G401.6 (cell line): Measurements from ENCODE around the gene RDH5.

Experiments
- FAIRE-seq: peaks from 2 replicates; lab custom pipeline; 2012; peaks lifted over from hg19 to GRCh38; lab: Jason Lieb, UNC

RDH5 gene, protein sequence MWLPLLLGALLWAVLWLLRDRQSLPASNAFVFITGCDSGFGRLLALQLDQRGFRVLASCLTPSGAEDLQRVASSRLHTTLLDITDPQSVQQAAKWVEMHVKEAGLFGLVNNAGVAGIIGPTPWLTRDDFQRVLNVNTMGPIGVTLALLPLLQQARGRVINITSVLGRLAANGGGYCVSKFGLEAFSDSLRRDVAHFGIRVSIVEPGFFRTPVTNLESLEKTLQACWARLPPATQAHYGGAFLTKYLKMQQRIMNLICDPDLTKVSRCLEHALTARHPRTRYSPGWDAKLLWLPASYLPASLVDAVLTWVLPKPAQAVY

DNA sequence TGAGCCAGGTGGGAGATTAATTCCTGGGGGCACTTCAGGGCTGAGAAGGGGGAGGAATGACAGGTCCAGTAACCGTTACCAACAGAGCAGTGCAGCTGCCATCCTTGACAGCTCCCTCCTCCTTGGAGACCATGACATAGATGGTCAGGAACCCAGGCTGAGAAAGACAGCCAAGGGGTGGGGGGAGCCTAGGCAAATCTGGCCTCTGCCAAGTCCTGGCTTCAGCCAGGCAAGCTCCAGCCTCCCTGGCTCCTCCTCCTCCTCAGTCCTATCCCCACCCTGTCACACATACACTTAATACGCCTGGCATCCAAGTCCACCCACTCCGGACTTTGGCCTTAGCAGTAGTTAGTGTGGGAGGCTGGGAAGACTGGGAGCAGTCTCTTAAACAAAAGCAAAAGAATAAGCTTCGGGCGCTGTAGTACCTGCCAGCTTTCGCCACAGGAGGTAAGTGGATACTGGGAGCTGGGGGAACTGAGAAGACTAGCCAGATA is at the start of gene RDH5:
Gene RDH5, plus strand, starts transcription at position 323 of the 494 bp plus-strand sequence. CDS start 792 bp downstream, outside the sequence.
- FAIRE-seq: no peak

DNA sequence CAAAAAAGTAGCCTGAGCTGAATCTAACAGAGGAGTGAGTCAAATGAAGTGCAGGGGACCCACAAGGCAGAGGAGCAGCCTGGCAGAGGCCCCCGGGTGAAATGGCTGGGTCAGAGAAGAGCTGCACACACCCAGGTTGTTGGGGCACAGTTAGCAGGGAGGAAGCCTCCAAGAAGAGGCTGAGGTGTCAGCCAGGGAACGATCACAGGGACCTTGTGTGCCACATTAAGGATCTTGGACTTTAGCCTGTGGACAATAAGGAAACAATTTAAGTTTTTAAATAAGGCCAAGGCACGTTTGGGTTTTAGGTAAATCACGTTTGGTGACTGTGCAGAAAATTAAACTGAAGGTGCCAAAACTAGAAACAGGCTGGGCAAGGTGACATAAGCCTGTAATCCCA is 48.4 kb upstream of the RDH5 start:
- no peak for FAIRE-seq

DNA sequence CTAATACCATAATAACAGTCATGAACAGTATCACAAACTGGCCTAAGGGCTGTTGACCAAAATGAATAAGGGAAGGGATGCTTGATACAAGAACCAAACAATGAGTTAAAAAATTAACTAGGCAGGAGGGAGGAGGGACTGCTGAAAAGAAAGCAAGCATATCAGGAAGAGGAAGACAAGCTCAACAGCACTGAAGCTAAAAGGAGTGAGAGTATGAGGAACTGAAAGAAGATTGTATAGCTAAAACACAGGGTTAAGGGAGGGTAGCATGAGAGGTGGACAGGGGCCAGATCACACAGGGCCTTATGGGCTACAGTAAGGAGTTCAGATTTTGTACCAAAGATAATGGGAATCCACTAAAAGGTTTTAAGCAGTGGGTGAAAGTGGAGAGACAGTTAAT is 46.6 kb upstream of the RDH5 start:
- FAIRE-seq: no peak

DNA sequence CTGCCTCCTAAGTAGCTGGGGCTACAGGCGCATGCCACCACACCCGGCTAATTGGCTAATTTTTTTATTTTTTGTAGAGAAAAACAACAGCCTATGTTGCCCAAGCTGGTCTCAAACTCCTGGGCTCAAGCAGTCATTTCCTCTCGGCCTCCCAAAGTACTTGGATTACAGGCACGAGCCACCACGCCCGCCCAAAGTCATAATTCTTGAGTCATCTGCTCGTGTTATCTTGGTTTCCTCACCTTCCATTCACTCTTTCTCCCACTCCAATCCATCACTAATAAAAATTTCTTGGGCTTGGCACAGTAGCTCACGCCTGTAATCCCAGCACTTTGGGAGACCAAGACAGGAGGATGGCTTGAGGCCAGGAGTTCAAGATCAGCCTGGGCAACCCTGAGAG is 44.5 kb upstream of the RDH5 start:
- FAIRE-seq: no peak

DNA sequence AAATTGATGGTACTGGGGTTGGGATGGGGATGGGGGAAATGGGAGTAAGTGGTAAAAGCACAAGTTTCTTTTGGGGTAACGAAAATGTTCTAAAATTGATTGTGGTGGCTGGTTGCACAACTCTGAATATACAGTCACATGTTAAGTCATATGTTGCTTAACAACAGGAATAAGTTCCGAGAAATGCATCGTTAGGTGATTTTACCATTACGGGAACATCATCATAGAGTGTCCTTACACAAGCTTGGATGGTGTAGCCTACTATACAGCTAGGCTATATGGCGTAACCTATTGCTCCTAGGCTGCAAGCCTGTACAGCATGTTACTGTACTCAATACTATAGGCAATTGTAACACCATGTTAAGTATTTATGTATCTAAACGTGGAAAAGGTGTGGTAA is 43.5 kb upstream of the RDH5 start:
- no peak for FAIRE-seq

DNA sequence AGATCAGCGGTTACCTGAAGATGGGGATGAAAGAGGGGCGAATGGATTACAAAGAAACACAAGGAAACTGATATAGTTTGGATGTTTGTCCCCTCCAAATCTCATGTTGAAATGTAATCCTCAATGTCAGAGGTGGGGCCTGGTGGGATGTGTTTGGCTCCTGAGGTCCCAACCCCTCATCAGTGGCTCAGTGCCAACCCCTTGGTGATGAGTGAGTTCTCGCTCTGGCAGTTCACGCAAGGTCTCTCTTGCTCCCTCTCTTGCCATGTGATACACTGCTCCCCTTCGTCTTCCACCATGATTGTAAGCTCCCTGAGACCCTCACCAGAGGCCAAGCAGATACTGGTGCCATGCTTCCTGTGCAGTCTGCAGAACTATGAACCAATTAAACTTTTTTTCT is 40.5 kb upstream of the RDH5 start:
- FAIRE-seq: no peak

DNA sequence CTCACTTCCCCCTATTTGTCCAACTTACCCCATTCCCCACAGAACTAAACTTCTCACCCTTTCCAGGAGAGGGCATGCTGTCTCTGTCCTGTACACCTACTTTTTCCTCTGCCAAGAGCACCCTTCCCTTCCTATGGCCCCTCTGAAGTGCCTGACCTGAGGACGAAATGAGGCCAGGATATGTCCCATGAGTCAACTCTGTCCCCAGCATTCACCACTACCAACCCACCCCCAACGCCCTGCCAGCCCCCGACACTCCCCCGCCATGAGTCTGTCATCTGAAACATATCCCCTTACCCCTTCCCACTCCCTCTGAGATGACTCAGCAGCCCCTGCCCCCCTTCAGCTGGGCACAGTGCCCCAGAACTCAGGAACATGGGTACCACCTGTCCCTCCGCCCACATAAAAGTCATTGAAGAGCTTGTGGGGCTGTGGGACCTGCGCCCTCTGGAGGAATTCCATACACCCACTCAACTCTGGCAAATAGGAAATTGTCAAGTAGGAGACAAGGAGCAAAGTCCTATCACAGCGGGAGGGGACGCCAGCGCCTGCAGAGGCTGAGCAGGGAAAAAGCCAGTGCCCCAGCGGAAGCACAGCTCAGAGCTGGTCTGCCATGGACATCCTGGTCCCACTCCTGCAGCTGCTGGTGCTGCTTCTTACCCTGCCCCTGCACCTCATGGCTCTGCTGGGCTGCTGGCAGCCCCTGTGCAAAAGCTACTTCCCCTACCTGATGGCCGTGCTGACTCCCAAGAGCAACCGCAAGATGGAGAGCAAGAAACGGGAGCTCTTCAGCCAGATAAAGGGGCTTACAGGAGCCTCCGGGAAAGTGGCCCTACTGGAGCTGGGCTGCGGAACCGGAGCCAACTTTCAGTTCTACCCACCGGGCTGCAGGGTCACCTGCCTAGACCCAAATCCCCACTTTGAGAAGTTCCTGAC is 38.8 kb upstream of the RDH5 start:
- no peak for FAIRE-seq

DNA sequence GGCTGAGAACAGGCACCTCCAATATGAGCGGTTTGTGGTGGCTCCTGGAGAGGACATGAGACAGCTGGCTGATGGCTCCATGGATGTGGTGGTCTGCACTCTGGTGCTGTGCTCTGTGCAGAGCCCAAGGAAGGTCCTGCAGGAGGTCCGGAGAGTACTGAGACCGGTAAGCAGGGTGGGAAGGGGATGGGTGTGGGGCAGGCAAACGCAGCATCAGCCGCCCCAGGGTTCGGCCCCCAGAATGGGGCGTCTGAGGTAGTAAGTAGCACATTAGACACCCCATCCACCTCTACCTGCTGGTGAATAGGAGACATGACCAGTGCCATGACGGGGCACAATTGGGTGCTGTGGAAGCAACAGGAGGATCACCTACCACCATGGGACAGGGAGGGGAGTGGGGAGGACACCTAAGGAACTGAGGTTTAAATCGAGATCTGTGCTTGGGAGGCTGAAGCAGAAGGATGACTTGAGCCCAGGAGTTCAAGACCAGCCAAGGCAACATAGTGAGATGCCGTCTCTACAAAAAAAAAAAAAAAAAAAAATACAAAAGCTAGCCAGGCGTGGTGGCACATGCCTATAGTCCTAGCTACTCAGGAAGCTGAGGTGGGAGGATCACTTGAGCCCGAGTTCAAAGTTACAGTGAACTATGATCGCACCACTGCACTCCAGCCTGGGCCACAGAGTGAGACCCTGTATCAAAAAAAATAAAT is 38.0 kb upstream of the RDH5 start:
- FAIRE-seq: no peak

DNA sequence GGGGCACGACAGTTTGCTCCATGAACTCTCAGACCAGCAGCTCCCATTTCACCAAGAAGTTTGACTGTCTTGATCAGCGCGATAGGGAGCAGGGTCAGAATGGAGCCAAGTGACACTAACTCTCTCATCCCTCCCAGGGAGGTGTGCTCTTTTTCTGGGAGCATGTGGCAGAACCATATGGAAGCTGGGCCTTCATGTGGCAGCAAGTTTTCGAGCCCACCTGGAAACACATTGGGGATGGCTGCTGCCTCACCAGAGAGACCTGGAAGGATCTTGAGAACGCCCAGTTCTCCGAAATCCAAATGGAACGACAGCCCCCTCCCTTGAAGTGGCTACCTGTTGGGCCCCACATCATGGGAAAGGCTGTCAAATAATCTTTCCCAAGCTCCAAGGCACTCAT is 36.5 kb upstream of the RDH5 start:
- FAIRE-seq: no peak

DNA sequence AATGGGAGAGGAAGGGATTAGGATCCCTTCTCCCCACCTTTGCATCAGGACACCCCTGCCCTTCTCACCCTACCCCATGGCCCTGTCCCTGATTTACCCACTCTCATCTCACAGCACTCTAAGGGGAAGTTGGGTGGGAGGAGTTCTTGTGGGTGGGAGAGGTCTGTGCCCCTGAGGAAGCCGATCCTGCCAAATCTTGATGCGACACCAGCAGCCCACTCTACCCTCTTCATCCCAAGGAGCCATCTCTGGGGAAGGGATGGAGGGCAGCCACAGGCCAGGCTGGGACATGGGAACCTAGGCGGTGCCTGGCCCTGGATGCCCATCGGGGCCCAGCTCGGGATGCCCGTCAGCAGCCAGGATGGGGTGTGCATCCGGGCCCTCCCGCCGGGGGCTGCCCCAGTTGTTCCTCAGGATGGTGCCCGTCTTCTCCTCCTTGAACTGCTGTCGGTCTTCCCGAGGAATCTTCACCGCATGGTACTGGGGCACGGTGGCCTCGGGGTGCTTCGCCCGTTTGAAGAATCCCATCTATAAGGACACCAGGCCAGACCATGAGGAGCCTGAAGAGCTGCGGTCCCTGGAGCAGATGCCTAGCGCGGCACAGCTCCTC is 35.3 kb upstream of the RDH5 start:
- FAIRE-seq: no peak

DNA sequence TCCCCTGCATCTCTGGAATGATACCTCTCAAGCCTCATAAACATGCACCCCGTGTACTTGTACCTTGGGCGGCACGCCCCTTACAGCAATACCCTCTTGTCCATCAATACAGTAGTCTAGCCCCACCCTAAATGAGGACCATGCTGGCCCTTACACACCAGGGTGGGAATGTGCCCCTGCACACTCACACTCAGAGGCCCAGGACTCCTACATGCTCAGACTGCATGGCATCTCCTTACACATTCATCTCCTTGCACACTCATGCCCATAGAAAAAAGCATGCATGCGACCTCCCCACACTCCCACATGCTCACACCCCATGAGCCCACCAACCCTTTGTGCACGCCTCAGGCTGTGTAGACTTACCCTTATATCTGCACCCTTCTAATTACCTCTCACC is 34.5 kb upstream of the RDH5 start:
- FAIRE-seq: no peak

DNA sequence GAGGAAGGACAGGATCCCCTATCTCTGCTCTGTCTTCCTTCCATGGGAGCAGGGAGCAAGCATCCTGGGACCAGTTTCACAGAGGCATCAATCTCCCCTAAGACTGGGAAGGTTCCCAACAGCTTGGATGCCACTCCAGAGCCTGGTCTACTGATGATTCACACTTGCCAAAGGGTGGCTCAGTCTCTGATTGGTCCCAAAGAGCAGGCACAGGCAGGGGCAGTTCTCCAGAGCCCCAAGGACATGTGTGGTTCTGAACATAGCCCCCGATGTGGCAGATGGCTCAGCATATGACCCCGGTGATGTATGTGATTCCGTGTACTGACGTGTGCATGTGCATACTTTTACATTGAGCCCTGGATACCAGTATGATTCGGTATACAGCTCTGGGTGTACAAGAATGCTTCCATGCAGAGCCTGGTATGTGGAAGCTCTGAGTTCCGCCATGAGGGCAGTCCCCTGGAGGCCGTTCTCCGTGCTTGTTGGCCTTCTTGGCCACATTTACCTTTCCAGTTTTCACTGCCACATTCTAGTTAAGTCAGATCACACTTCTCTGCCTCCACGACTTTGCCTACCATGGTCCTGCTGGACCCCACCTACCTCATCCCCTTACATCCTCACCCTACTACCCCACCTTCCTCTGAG is 33.7 kb upstream of the RDH5 start:
- no peak for FAIRE-seq

DNA sequence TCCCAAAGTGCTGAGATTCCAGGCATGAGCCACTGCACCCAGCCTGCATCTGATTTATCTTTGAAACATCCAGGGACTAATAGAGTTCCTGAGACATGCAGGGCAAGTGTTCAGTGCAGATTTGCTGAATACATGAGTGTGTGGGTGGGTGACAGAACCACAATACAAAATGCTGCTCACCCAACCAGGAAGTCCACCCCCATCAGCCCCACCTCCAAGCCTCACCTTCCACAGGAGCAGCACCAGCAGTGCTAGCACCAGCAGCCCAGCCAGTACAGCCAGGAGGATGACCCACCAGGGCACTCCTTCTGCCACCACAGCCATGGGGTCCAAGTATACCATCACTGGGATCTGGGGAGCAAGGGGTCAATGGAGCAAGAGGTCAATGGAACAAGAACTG is 32.4 kb upstream of the RDH5 start:
- FAIRE-seq: no peak

DNA sequence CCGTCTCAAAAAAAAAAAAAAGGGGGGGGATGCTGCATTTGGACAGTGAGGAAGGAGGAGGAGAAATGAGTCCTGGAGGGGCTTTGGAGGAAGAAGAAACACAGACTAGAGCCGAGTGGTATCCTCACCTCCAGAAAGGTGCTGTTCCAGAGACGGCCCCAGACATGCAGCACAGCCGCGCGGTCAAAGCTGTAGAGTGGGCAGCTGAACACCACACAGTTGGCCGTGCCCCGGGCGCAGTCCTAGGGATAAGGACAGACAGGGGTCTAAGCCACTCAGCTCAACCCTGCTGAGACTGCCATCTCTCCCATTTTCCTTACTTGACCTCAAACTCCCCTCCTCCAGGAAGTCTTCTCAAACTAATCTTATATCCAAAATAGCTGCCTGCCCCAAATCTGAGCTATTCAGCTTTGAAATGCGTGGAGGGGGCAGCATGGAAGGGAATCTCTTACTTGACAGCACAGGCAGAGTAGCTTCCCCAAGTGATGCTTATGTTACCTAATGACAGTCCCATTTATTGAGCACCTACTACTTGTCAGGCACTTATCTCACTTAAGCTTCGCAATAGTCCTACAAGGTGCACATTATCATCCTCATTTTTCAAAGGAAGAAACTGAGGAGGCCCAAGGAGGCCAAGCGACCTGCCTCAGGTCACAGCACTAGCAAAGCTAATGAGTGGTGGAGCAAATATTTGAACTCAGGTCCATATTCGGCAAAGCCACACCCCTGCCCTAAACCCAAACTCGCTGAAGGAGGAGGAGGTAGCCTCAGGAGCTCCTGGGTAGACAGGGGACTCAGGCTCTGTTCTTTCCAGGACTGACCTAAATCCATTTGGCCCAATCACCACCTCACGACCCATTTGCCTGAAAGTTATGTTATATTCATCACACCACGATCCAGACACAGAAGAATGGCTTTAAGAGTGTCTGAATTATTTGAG is 31.2 kb upstream of the RDH5 start:
- no peak for FAIRE-seq

DNA sequence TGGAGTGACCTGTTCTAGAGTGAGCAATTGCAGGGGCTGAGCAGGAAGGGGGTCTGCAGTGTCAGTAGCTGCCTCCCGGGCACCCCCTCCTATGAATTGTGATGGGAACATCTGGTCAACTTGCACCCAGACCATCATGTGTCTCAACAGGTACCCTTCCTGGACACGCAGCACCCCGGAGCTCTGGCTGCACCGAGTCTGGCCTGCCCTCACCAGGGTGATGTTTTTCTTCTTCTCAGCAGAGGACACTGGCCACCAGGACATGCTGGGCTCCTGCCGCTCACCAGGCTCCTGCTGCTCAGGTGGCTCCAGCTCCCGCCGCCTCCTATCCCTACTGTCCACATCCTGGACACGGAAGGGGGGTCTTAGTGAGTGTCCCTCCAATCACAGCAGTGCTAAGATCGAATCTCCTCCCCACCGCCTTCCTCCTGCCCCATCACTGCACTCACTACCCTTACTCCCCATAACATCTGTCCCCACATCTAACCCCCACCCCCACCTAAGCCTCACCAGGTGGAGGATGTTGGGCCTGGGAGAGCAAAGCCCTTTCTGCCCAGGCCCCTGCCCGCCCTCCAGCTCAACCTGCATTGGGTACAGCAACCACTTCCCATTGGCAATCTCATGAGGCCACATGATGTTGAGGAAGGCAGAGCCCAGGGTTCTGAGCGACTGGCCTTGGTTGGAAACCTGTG is 27.4 kb upstream of the RDH5 start:
- FAIRE-seq: no peak

DNA sequence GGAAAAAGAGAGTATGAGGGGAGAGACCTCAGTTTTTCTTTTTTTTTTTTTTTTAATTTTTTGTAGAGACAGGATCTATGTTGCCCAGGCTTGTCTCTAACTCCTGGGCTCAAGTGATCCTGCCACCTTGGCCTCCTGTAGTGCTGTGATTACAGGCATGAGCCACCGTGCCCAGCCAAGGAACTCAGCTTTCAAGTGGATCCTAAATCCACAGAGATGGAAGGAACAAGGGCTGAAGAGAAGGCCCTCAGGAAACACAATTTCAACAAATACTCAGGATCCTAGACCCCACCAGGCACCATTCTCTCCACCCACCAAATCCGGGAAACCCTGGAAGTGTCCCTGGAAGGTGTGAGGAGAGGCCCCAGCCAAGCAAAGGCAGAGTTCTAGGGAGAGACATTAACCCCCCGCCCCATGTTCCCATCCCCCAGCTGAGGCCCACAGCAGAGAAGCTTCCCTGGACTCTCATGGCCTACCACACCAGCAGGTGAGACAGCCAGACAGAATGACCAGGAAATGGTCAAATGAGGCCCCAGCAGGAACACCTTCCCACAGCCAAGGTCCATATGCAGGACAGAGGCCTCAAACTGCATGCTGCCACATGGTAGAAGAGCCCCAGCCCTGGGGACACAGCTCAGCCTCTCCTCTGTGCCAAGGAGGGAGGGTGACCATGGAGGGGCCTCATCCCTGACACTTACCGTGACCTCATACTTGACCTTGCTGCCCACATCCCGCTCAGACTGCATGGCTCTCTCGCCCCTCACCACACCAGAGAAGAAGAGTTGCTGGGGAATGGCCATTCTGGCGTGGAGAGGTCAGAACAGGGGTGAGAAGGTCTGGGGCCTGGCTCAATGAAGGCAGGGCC is 26.6 kb upstream of the RDH5 start:
- no peak for FAIRE-seq

DNA sequence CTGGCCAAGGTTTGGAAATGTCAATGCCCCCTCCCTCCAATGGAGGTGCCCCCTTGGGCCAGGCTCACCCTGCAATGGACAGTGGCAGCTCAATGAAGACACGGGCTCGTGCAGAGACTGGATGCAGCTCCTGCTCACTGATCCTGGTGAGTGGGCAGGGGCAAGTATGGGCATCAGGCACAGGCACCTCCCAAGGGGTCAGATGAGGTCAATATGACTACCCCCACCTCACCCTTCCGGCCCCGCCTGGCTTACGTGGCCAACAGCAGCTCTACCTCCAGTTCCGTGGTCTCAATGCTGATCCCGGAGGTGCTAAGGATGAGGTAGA is 26.0 kb upstream of the RDH5 start:
- FAIRE-seq: no peak

DNA sequence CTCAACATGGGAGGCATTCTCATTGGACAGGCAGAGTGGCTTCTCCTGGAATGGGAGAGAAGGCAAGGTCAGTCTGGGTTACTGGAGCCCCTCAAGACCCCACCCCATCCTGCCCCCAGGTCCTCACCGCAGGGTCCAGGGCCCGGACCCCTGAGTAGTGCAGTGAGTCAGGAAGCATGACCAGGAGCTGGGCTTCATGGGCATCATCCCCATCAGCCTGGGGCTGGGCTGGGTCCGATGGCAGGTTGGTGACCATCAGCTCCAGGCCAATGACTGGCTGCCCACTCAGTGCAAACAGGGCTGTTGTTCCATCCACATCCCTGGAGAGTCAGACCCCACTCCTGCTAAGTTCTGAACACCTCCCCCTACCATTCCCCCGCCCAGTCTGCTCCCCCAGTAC is 25.5 kb upstream of the RDH5 start:
- no peak for FAIRE-seq

DNA sequence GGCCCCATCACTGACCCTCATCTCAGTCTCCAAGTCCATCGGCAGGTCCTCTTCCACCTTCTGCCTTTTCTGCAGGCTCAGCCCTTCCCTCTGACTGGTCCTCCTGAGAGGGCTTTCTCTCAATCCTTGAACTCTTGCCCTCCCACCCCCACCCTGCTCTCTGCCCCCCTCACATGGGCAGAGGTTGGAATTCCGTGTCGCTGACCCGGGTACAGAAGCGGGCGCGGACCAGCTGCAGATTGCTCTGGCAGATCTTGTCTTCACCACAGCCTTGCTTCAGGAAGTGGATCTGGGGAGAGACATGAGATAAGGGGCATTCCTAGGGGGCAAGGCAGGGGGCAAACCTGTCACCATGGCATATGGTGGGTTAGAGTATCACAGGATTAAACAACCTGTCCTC is 24.8 kb upstream of the RDH5 start:
- no peak for FAIRE-seq
